K562 (cell line): ENCODE data around the gene PCK2. TPM values are rescaled to one million over a fixed set of nuclear protein-coding genes. Genes with fewer than 3 reads are reported as not detected.

Experiments used
- ARID3B ChIP-seq: fragments of 250-450 bp; sonication (Bioruptor Pico); IDR thresholded peaks from 2 replicates; pipeline ENCODE4 v1.4.0; 2020; ENCODE audit warnings: borderline replicate concordance
- E2F3 ChIP-seq: fragments of 250-450 bp; sonication (Bioruptor Pico); IDR thresholded peaks from 2 replicates; pipeline ENCODE4 v1.4.0; 2020; ENCODE audit warnings: mild to moderate bottlenecking
- HDAC3 ChIP-seq: fragments of 450-650 bp; IDR thresholded peaks from 2 replicates; pipeline ENCODE4 v1.6.1; 2018; ENCODE audit warnings: borderline replicate concordance, mild to moderate bottlenecking, moderate library complexity; ENCODE audit not compliant: partially characterized antibody
- JUND ChIP-seq, 2 experiments: IDR thresholded peaks; 2 replicates in 1 of 2; 3 replicates in 1 of 2; pipeline ENCODE4 v1.6.1; 2011; ENCODE audit warnings: borderline replicate concordance in 2 of 2, low read depth in 2 of 2, low read length in 2 of 2, improper control_type of control experiment in 1 of 2, missing biosample characterization in 1 of 2, missing genetic modification characterization in 1 of 2, missing genetic modification reagents in 1 of 2
- KLF6 ChIP-seq: fragments of 250-450 bp; sonication (Bioruptor Pico); IDR thresholded peaks from 2 replicates; pipeline ENCODE4 v1.4.0; 2020; ENCODE audit warnings: mild to moderate bottlenecking, moderate library complexity, borderline replicate concordance
- MTA1 ChIP-seq: fragments of 450-650 bp; IDR thresholded peaks from 2 replicates; pipeline ENCODE4 v1.6.1; 2017; ENCODE audit warnings: borderline replicate concordance
- MXD1 ChIP-seq: fragments of 250-450 bp; sonication (Bioruptor Pico); IDR thresholded peaks from 2 replicates; pipeline ENCODE4 v1.8.0; 2021; ENCODE audit warnings: borderline replicate concordance, mild to moderate bottlenecking, moderate library complexity; ENCODE audit not compliant: poor library complexity, severe bottlenecking
- POLR2A ChIP-seq: fragments of 450-650 bp; conservative IDR thresholded peaks from 2 replicates; pipeline ENCODE4 v1.6.1; 2016
- POLR3A ChIP-seq: IDR thresholded peaks from 2 replicates; pipeline ENCODE4 v1.6.1; 2011; ENCODE audit warnings: borderline replicate concordance, mild to moderate bottlenecking, moderate library complexity; ENCODE audit not compliant: insufficient read length, insufficient read depth; ENCODE audit errors: extremely low read depth
- PTBP1 ChIP-seq: fragments of 200-400 bp; formaldehyde crosslinking; IDR thresholded peaks from 2 replicates; pipeline ENCODE4 v1.6.1; 2017; ENCODE audit warnings: low read depth, low read length
- PTRF ChIP-seq: fragments of 450-650 bp; IDR thresholded peaks from 2 replicates; pipeline ENCODE4 v1.6.1; 2016; ENCODE audit warnings: mild to moderate bottlenecking, missing genetic modification characterization, missing compliant biosample characterization
- TCF3 ChIP-seq: sonication (generic); formaldehyde crosslinking; IDR thresholded peaks from 2 replicates; pipeline ENCODE4 v1.4.0; 2020; ENCODE audit warnings: mild to moderate bottlenecking, missing genetic modification reagents
- TFAP4 ChIP-seq: sonication (generic); formaldehyde crosslinking; IDR thresholded peaks from 2 replicates; pipeline ENCODE4 v1.8.0; 2022; ENCODE audit warnings: missing genetic modification reagents, mild to moderate bottlenecking, moderate library complexity, borderline replicate concordance
- ZBTB17 ChIP-seq: fragments of 450-650 bp; formaldehyde crosslinking; IDR thresholded peaks from 2 replicates; pipeline ENCODE4 v1.4.0; 2020; ENCODE audit warnings: mild to moderate bottlenecking
- ZNF407 ChIP-seq: fragments of 450-650 bp; IDR thresholded peaks from 2 replicates; pipeline ENCODE4 v1.6.1; 2016; ENCODE audit warnings: low read depth
- polyA plus RNA-seq, 8 experiments: library from polyadenylated mRNA; depleted of rRNA in 4 of 8; stranded (reverse) in 5 of 8; unstranded in 3 of 8; fragments of >200 nt; fragmentation: Nextera tagmentation in 2 of 8; fragmentation: Illumina TruSeq in 1 of 8; extraction: Ambion mirVana in 2 of 8; extraction: Trizol in 1 of 8; gene quantifications; 2 replicates each; pipeline versions ENCODE4 v1.2.1 to v1.2.3, GENCODE V29; 2011 to 2014; ENCODE audit warnings: inconsistent platforms in 1 of 8, missing spikeins in 1 of 8
- total RNA-seq, 7 experiments: library from RNA; depleted of rRNA in 6 of 7; stranded (reverse); fragments of >200 nt in 6 of 7; fragmentation: Illumina TruSeq in 2 of 7; extraction: Trizol in 2 of 7; gene quantifications; 2 replicates each; pipeline versions ENCODE4 v1.2.1 to v1.2.3, GENCODE V29; 2011 to 2021; ENCODE audit warnings: low replicate concordance in 1 of 7

PCK2 gene
- total and polyA plus RNA-seq, 9 of the 15 experiments (the other 6 are each of a cell fraction or from before 2014, with no cell fraction given), result 3.3 to 60.9 (median 30.4) TPM

- TF ChIP-seq HDAC3, result peak; percentile 84
- no peak for TF ChIP-seq POLR3A
- no peak for TF ChIP-seq TCF3 (CRISPR knock-in tag)
- TF ChIP-seq ZNF407, result no peak
- peak; percentile 15; the same call in 1 of the 2 replicates for TF ChIP-seq ZBTB17 (CRISPR knock-in tag)
- peak; percentile 80 for TF ChIP-seq MXD1
- no peak; the same call in 1 of the 2 replicates for TF ChIP-seq JUND (IDR thresholded peaks at IDR 0.05; ENCODE audit: borderline replicate concordance, low read depth, low read length)
- no peak for TF ChIP-seq JUND (tag; IDR thresholded peaks at IDR 0.05; ENCODE audit: borderline replicate concordance, low read depth, low read length)
- TF ChIP-seq POLR2A, result no peak
- no peak for TF ChIP-seq PTRF (tag)
- no peak for TF ChIP-seq ARID3B
- peak; percentile 16; the same call in 1 of the 2 replicates for TF ChIP-seq KLF6 (CRISPR knock-in tag)
- peak; percentile 66; the same call in 1 of the 2 replicates for TF ChIP-seq TFAP4 (CRISPR knock-in tag)
- no peak for TF ChIP-seq PTBP1
- peak; percentile 34; the same call in 1 of the 2 replicates for TF ChIP-seq E2F3 (CRISPR knock-in tag)
- TF ChIP-seq MTA1, result no peak
Observed at GRCh38 chr14:24114532-24115421, 20.7 kb downstream of the PCK2 start, which contains the start of the genes DCAF11 and NRL (continued).
